PC-3 (cell line): ENCODE data around the gene LMBRD1. TPM values are rescaled to one million over a fixed set of nuclear protein-coding genes. Genes with fewer than 3 reads are reported as not detected.
A peak's percentile ranks its signal among the peaks of the same experiment; 100 is the strongest.

Experiments used
- ATAC-seq: fragments of 200-7000 bp; cut with Tn5 transposase; 2 replicates; pipeline ENCODE4 v1.9.1; 2020; ENCODE audit warnings: mild to moderate bottlenecking, moderate library complexity
- BruUV-seq: library from RNA; stranded (reverse); fragments of 400-500 nt; replicated peaks from 2 replicates; lab custom pipeline; 2021; lab: Mats Ljungman, UMichigan
- CTCF ChIA-PET: fragments of 300-600 bp; sonication (Branson Sonifier 250); formaldehyde crosslinking; loops from one replicate; lab custom pipeline; 2022; ENCODE audit warnings: antibody characterized with exemption; lab: Charles Lee
- POLR2A ChIA-PET: fragments of 300-600 bp; sonication (Branson Sonifier 250); formaldehyde crosslinking; loops from one replicate; lab custom pipeline; 2022; ENCODE audit warnings: antibody characterized with exemption; ENCODE audit not compliant: unreplicated experiment; lab: Charles Lee
- DNase-seq: peaks from one replicate; pipeline ENCODE4 v3.0.0-alpha.2; 2015
- H2AFZ ChIP-seq: fragments of 300-600 bp; sonication (generic); 2 replicates; pipeline ENCODE4 v1.6.0; 2016; ENCODE audit warnings: antibody characterized with exemption, low read length
- H3F3A ChIP-seq: fragments of 300-600 bp; sonication (generic); one replicate; pipeline ENCODE4 v1.6.0; 2017; ENCODE audit warnings: antibody characterized with exemption, low read length, control low read depth, mild to moderate bottlenecking; ENCODE audit not compliant: unreplicated experiment
- H3K27ac ChIP-seq: fragments of 300-600 bp; sonication (generic); 2 replicates; pipeline ENCODE4 v1.5.1; 2016; ENCODE audit warnings: mild to moderate bottlenecking, low read length
- H3K27me3 ChIP-seq: fragments of 300-600 bp; sonication (generic); 2 replicates; pipeline ENCODE4 v1.6.1; 2016; ENCODE audit warnings: low read length, mixed read lengths
- H3K36me3 ChIP-seq: fragments of 300-600 bp; sonication (generic); 2 replicates; pipeline ENCODE4 v1.6.1; 2016; ENCODE audit warnings: low read depth, mixed run types, low read length, mixed read lengths
- H3K4me1 ChIP-seq: fragments of 300-600 bp; sonication (generic); 2 replicates; pipeline ENCODE4 v1.5.1; 2016; ENCODE audit warnings: low read length; ENCODE audit not compliant: insufficient read depth
- H3K4me2 ChIP-seq: fragments of 300-600 bp; sonication (generic); 2 replicates; pipeline ENCODE4 v1.6.0; 2016; ENCODE audit warnings: low read length
- H3K4me3 ChIP-seq: fragments of 300-600 bp; sonication (generic); 2 replicates; pipeline ENCODE4 v1.5.1; 2016; ENCODE audit warnings: mild to moderate bottlenecking, low read length, mixed read lengths
- H3K79me2 ChIP-seq: fragments of 300-600 bp; sonication (generic); 2 replicates; pipeline ENCODE4 v1.6.1; 2017; ENCODE audit warnings: low read length, mixed read lengths
- H3K9ac ChIP-seq: fragments of 300-600 bp; sonication (generic); 2 replicates; pipeline ENCODE4 v1.6.0; 2016; ENCODE audit warnings: mild to moderate bottlenecking, low read length
- H3K9me2 ChIP-seq: fragments of 300-600 bp; sonication (generic); replicated peaks from 2 replicates; pipeline ENCODE4 v1.6.1; 2016; ENCODE audit warnings: mixed run types, low read length, mixed read lengths
- H3K9me3 ChIP-seq: fragments of 300-600 bp; sonication (generic); 2 replicates; pipeline ENCODE4 v1.6.1; 2016; ENCODE audit warnings: low read length, mixed read lengths
- H4K20me1 ChIP-seq: fragments of 300-600 bp; sonication (generic); 2 replicates; pipeline ENCODE4 v1.6.1; 2016; ENCODE audit warnings: low read length, mixed read lengths
- CTCF ChIP-seq: fragments of 300-600 bp; sonication (generic); conservative IDR thresholded peaks from 2 replicates; pipeline ENCODE4 v1.5.1; 2017; ENCODE audit warnings: antibody characterized with exemption, low read depth, mild to moderate bottlenecking, low read length
- EZH2 ChIP-seq: fragments of 300-600 bp; sonication (generic); IDR thresholded peaks from one replicate; pipeline ENCODE4 v1.6.1; 2017; ENCODE audit warnings: antibody characterized with exemption, mild to moderate bottlenecking, low read length; ENCODE audit not compliant: unreplicated experiment
- EZH2phosphoT487 ChIP-seq: fragments of 300-600 bp; sonication (generic); IDR thresholded peaks from 2 replicates; pipeline ENCODE4 v1.6.1; 2018; ENCODE audit warnings: mild to moderate bottlenecking, antibody characterized with exemption, low read length, borderline replicate concordance
- intact Hi-C: fragments of 100-400 bp; cut with micrococcal nuclease; formaldehyde crosslinking; loops from 2 replicates; pipeline ENCODE4 v1.9.0; 2023
- total RNA-seq: library from RNA; depleted of rRNA; stranded (reverse); fragments of >200 nt; gene quantifications from 2 replicates; pipeline ENCODE4 v1.2.3, GENCODE V29; 2014

Gene LMBRD1
- total RNA-seq, 1 experiment from 2014 or later, result 5.4 TPM

GRCh38 chr6:69843189-69843588 lies 46.4 kb upstream of the LMBRD1 start:
- Histone ChIP-seq H4K20me1 (no peaks in the 10 kb centered on the region), H3K36me3 (no peaks in the 10 kb centered on the region), H3K4me3 (no peak overlapping the region), H3K9ac (no peak overlapping the region), H3K79me2 (no peaks in the 10 kb centered on the region), H3K9me3 (no peaks in the 10 kb centered on the region), H2AFZ (no peak overlapping the region), H3K4me1 (no peaks in the 10 kb centered on the region), H3K9me2 (no peaks in the 10 kb centered on the region), H3F3A (no peaks in the 10 kb centered on the region), H3K4me2 (no peak overlapping the region), H3K27ac (no peak overlapping the region), H3K27me3 (peaks cover 17% of the 10 kb centered on the region)
- ChIA-PET POLR2A (no interaction called here), CTCF (no interaction called here)
- no peak for ATAC-seq
- intact Hi-C loops, result no loop called here
- TF ChIP-seq EZH2, result no peak
- no peak for TF ChIP-seq CTCF
- TF ChIP-seq EZH2phosphoT487, result no peak
- no TSS peak for BruUV-seq
- no peak for DNase-seq

GRCh38 chr6:69841862-69842261 lies 45.1 kb upstream of the LMBRD1 start:
- Histone ChIP-seq H3K9ac (no peak overlapping the region), H2AFZ (no peak overlapping the region), H3K79me2 (no peaks in the 10 kb centered on the region), H4K20me1 (no peaks in the 10 kb centered on the region), H3F3A (no peaks in the 10 kb centered on the region), H3K4me3 (no peak overlapping the region), H3K27me3 (peaks cover 18% of the 10 kb centered on the region), H3K9me3 (no peaks in the 10 kb centered on the region), H3K4me1 (no peaks in the 10 kb centered on the region), H3K4me2 (no peak overlapping the region), H3K36me3 (no peaks in the 10 kb centered on the region), H3K9me2 (no peaks in the 10 kb centered on the region), H3K27ac (no peak overlapping the region)
- no peak for TF ChIP-seq CTCF
- no peak for TF ChIP-seq EZH2phosphoT487
- ATAC-seq (no peak), DNase-seq (no peak)
- BruUV-seq, result no TSS peak
- POLR2A ChIA-PET, result no interaction called here
- CTCF ChIA-PET, result no interaction called here
- intact Hi-C loops, result no loop called here

GRCh38 chr6:69835414-69836179 lies 38.8 kb upstream of the LMBRD1 start:
- no peaks in the 10 kb centered on the region for H3K36me3 ChIP-seq
- CTCF ChIA-PET, result no interaction called here
- no TSS peak for BruUV-seq

More at GRCh38 chr6:69835414-69836179, 38.8 kb upstream of the LMBRD1 start:
- H3K4me3 ChIP-seq, result no peak overlapping the region
- H3K27ac ChIP-seq, result no peak overlapping the region
- POLR2A ChIA-PET, result no interaction called here
- ATAC-seq (peak; percentile 49; the same call in 1 of the 2 replicates), DNase-seq (peak; percentile 66)
- no peaks in the 10 kb centered on the region for H3K9me2 ChIP-seq
- H3K4me2 ChIP-seq, result peak overlapping the region; percentile 43; the same call in 1 of the 2 replicates
- intact Hi-C loops, result loop anchor here (10.0 kb wide), 1 partner anchor 269 kb away; no protein-coding TSS in a partner anchor
- H3K27me3 ChIP-seq, result peaks cover 17% of the 10 kb centered on the region; the same call in 1 of the 2 replicates
- no peaks in the 10 kb centered on the region for H3K9me3 ChIP-seq
- no peaks in the 10 kb centered on the region for H3K4me1 ChIP-seq
- no peaks in the 10 kb centered on the region for H4K20me1 ChIP-seq
- no peaks in the 10 kb centered on the region for H3K79me2 ChIP-seq
- no peaks in the 10 kb centered on the region for H3F3A ChIP-seq
- H2AFZ ChIP-seq, result 0 out of 2 replicates have a peak overlapping the region, but pooled peaks have one; percentile 24
- no peak overlapping the region for H3K9ac ChIP-seq
- TF ChIP-seq EZH2phosphoT487, result no peak
- TF ChIP-seq CTCF, result peak; percentile 76
- no peak for TF ChIP-seq EZH2
